Endodermal cell (in vitro differentiated cells): ENCODE data around the gene GPR32. TPM values are rescaled to one million over a fixed set of nuclear protein-coding genes. Genes with fewer than 3 reads are reported as not detected.

ENCODE experiments used
- DNase-seq: peaks from one replicate; pipeline ENCODE4 v3.0.0-alpha.2; 2017
- H3K27ac ChIP-seq: 2 replicates; pipeline ENCODE4 v1.5.1; 2013; ENCODE audit warnings: mild to moderate bottlenecking, low read depth, low read length, moderate library complexity
- H3K27me3 ChIP-seq: 2 replicates; pipeline ENCODE4 v1.6.1; 2013; ENCODE audit warnings: mild to moderate bottlenecking, low read length, moderate library complexity; ENCODE audit not compliant: insufficient read depth, control insufficient read depth, poor library complexity, severe bottlenecking
- H3K36me3 ChIP-seq: 2 replicates; pipeline ENCODE4 v1.7.0; 2013; ENCODE audit warnings: mild to moderate bottlenecking, low read length, moderate library complexity; ENCODE audit not compliant: control insufficient read depth, insufficient read depth
- H3K4me1 ChIP-seq: one replicate; pipeline ENCODE4 v1.7.0; 2013; ENCODE audit warnings: low read length; ENCODE audit not compliant: control insufficient read depth, insufficient read depth
- H3K4me3 ChIP-seq: 2 replicates; pipeline ENCODE4 v1.5.1; 2013; ENCODE audit warnings: mild to moderate bottlenecking, low read length, moderate library complexity
- H3K9ac ChIP-seq: 2 replicates; pipeline ENCODE4 v1.6.1; 2013; ENCODE audit warnings: mild to moderate bottlenecking, low read length, moderate library complexity; ENCODE audit not compliant: poor library complexity, severe bottlenecking; ENCODE audit errors: extremely low read depth
- H3K9me3 ChIP-seq: 2 replicates; pipeline ENCODE4 v1.6.1; 2013; ENCODE audit warnings: mild to moderate bottlenecking, low read length, moderate library complexity; ENCODE audit not compliant: control insufficient read depth
- H3K27ac Mint-ChIP-seq: 2 replicates; pipeline ENCODE4 v1.8.0; 2020; ENCODE audit warnings: mixed read lengths
- H3K27me3 Mint-ChIP-seq: 2 replicates; pipeline ENCODE4 v1.8.0; 2021; ENCODE audit warnings: mild to moderate bottlenecking, mixed read lengths; ENCODE audit not compliant: insufficient read depth
- H3K36me3 Mint-ChIP-seq: 2 replicates; pipeline ENCODE4 v1.8.0; 2020; ENCODE audit warnings: low read depth, mixed read lengths
- H3K4me1 Mint-ChIP-seq: 2 replicates; pipeline ENCODE4 v1.8.0; 2020; ENCODE audit warnings: mixed read lengths
- H3K4me3 Mint-ChIP-seq: 2 replicates; pipeline ENCODE4 v1.8.0; 2020; ENCODE audit warnings: mild to moderate bottlenecking, moderate library complexity, mixed read lengths
- H3K9me3 Mint-ChIP-seq: 2 replicates; pipeline ENCODE4 v1.8.0; 2020; ENCODE audit warnings: mild to moderate bottlenecking, mixed read lengths
- WGBS, 2 experiments: methylation state at CpG; one replicate each; pipeline versions ENCODE4 v1.1.5 to v1.1.7; 2013; ENCODE audit warnings: missing lambda C conversion rate in 2 of 2, mixed read lengths in 1 of 2; ENCODE audit not compliant: insufficient coverage in 1 of 2, insufficient read length in 1 of 2; 5-methylcytosine and 5-hydroxymethylcytosine counted together
- total RNA-seq, 2 donors: library from RNA; stranded (reverse); fragmentation: NEBNext Ultra II Directional in 1 of 2; extraction: Animal tissue kit (Norgen Biotek cat#: 25700) in 1 of 2; gene quantifications; 2 replicates in 1 of 2; 3 replicates in 1 of 2; pipeline ENCODE4 v1.2.1, GENCODE V29; 2021
- TF ChIP-seq, protein P1 (sequence below): fragments of 200-600 bp; sonication (generic); conservative IDR thresholded peaks from 2 replicates; pipeline ENCODE4 v1.5.0; 2021; ENCODE audit warnings: antibody characterized with exemption, mild to moderate bottlenecking

Gene GPR32
- total RNA-seq, 2 donors from 2014 or later: not detected

DNA sequence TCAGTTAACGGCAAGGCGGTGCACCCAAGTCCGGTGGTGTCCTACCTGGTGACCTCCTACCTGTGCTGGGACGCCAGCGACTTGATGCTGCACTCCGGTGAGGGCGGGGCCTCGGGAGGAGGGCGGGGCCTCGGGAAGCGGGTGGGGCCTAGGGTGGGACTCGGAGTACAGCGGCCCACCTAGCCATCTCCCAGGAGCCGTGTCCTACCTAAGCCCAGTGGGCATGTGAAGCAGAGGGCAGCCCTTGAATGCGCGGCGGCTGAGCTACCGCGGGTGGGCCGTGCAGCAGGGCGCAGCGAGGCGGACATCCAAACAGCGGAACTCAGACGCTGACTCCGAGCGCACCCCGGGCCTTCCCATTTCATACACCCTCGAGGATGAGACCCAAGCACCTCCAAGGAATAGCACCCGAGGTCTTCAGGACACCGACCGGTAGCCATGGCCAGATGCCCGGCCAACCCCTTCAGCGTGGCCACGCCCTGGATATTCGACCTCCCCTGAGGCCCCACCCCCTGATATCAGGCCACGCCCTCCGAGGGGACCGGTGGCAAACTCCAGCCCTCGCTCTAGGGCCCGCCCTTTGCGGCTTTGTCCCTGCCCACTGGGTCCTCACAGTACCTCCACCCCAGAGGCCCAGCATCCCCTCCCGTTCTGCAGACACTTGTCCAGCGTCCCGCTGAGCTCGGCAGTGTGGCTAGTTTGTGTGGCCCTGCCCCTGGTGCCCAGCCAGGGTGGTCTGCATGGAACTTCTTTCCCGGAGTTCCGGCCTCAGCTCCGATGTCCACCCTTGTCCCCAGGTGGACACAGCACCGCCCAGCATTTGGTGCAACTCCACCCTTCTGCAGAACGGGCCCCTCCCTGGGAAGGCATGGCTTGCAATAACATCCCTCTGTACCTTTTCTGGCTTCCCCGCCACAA, 47.9 kb downstream of the GPR32 start:
- Histone ChIP-seq H3K27me3 (peaks cover 58% of the 10 kb centered on the region), H3K4me1 (no peaks in the 10 kb centered on the region), H3K9me3 (no peaks in the 10 kb centered on the region), H3K9ac (no peak overlapping the region), H3K36me3 (no peaks in the 10 kb centered on the region), H3K4me3 (peak overlapping the region; percentile 56), H3K27ac (no peak overlapping the region)
- H3K4me3 Mint-ChIP-seq: peak overlapping the region; percentile 58
- TF ChIP-seq, protein P1, sequence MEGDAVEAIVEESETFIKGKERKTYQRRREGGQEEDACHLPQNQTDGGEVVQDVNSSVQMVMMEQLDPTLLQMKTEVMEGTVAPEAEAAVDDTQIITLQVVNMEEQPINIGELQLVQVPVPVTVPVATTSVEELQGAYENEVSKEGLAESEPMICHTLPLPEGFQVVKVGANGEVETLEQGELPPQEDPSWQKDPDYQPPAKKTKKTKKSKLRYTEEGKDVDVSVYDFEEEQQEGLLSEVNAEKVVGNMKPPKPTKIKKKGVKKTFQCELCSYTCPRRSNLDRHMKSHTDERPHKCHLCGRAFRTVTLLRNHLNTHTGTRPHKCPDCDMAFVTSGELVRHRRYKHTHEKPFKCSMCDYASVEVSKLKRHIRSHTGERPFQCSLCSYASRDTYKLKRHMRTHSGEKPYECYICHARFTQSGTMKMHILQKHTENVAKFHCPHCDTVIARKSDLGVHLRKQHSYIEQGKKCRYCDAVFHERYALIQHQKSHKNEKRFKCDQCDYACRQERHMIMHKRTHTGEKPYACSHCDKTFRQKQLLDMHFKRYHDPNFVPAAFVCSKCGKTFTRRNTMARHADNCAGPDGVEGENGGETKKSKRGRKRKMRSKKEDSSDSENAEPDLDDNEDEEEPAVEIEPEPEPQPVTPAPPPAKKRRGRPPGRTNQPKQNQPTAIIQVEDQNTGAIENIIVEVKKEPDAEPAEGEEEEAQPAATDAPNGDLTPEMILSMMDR: no peak
- no peaks in the 10 kb centered on the region for H3K36me3 Mint-ChIP-seq
- H3K9me3 Mint-ChIP-seq: no peaks in the 10 kb centered on the region
- DNase-seq: peak; percentile 98
- peaks cover 92% of the 10 kb centered on the region for H3K27me3 Mint-ChIP-seq
- peaks cover 20% of the 10 kb centered on the region for H3K4me1 Mint-ChIP-seq
- no peak overlapping the region for H3K27ac Mint-ChIP-seq
- 21 to 36% methylated on average over 12 to 52 of the region's 52 CpGs for WGBS, 2 experiments

DNA sequence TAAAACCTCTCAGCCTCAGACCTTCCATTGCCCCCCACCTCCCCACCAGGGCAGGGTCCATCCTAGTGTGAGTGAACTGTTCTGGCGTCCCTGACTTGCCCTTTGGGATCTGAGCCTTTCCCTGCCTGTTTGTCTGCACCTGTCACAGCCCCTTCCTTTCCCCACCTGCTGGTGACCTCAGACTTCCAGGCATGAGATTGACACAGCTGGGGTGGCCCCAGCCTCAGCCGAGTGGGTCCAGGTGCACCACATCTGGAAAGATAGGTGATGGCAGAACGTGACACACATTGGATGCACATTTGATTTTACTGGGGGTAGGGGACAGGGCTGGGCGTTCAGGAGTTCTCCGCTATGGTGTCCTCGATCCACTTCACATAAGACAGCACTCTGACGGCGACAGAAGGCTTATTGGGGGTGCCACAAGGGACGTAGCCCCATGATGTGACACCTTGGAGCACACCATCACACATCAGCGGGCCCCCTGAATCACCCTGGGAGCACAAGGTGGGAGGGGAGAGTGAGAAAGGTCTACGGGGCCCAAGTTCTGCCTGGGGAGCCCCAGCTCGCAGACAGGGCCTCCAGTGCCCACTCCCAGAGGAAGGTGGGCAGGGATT, 48.7 kb downstream of the GPR32 start:
- Histone ChIP-seq H3K27ac (no peak overlapping the region), H3K4me3 (no peak overlapping the region), H3K36me3 (no peaks in the 10 kb centered on the region), H3K27me3 (peaks cover 58% of the 10 kb centered on the region), H3K4me1 (no peaks in the 10 kb centered on the region), H3K9ac (no peak overlapping the region), H3K9me3 (no peaks in the 10 kb centered on the region)
- DNase-seq: peak; percentile 51
- TF ChIP-seq, protein P1: no peak
- no peaks in the 10 kb centered on the region for H3K36me3 Mint-ChIP-seq
- H3K4me3 Mint-ChIP-seq: peak overlapping the region; percentile 58
- WGBS, 2 experiments: 90% methylated on average over 7 to 12 of the region's 12 CpGs
- peaks cover 20% of the 10 kb centered on the region for H3K4me1 Mint-ChIP-seq
- peaks cover 95% of the 10 kb centered on the region for H3K27me3 Mint-ChIP-seq
- H3K9me3 Mint-ChIP-seq: no peaks in the 10 kb centered on the region
- H3K27ac Mint-ChIP-seq: no peak overlapping the region

DNA sequence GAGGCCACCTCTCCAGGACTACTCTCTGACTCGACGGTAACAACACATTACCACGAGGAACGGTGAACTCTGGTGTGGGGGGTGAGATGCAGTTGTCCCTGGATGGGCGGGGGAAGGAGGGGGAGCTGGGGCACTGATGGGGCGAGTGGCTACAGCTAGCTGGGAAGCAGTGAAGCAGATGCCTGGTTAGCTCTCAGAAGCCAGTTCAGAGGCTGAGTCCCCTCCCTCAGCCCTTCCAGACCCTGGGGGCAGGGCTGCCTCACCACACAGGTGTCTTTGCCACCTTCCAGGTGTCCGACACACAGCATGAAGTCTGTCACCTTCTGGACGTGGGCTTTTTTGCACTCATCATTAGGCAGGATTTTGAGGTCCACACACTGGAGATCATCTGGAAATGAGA, 49.4 kb downstream of the GPR32 start:
- peaks cover 95% of the 10 kb centered on the region for H3K27me3 Mint-ChIP-seq
- H3K27ac Mint-ChIP-seq: no peak overlapping the region
- no peak overlapping the region for H3K4me3 ChIP-seq
- no peaks in the 10 kb centered on the region for H3K4me1 ChIP-seq
- WGBS, 2 experiments: 62 to 72% methylated on average over 4 to 8 of the region's 8 CpGs
- no peaks in the 10 kb centered on the region for H3K36me3 ChIP-seq
- no peaks in the 10 kb centered on the region for H3K36me3 Mint-ChIP-seq
- H3K9me3 ChIP-seq: no peaks in the 10 kb centered on the region
- H3K9ac ChIP-seq: no peak overlapping the region
- H3K9me3 Mint-ChIP-seq: no peaks in the 10 kb centered on the region
- TF ChIP-seq, protein P1: no peak
- no peak overlapping the region for H3K4me3 Mint-ChIP-seq
- peaks cover 20% of the 10 kb centered on the region for H3K4me1 Mint-ChIP-seq
- H3K27ac ChIP-seq: no peak overlapping the region
- peak; percentile 62 for DNase-seq
- H3K27me3 ChIP-seq: peaks cover 58% of the 10 kb centered on the region
